Small intestine (tissue), 7 donors: ENCODE data around the gene SPOP. TPM values are rescaled to one million over a fixed set of nuclear protein-coding genes. Genes with fewer than 3 reads are reported as not detected.

ENCODE experiments used
- DNase-seq, 2 donors: peaks; one replicate each; pipeline versions ENCODE4 v3.0.0 to v3.0.0-alpha.2; 2013
- FAIRE-seq: peaks from 2 replicates; lab custom pipeline; 2012; peaks lifted over from hg19 to GRCh38; lab: Jason Lieb, UNC
- H3K27ac ChIP-seq, 3 donors: one replicate each; pipeline ENCODE4 v1.5.1; 2013; ENCODE audit warnings: low read length in 2 of 3, mild to moderate bottlenecking in 2 of 3, control low read depth in 1 of 3, inconsistent platforms in 1 of 3, low read depth in 1 of 3, moderate library complexity in 1 of 3
- H3K27me3 ChIP-seq, 3 donors: one replicate each; pipeline ENCODE4 v1.6.1; 2013; ENCODE audit warnings: low read length in 3 of 3, inconsistent platforms in 1 of 3; ENCODE audit not compliant: control insufficient read depth in 3 of 3, insufficient read depth in 3 of 3
- H3K36me3 ChIP-seq, 3 donors: one replicate each; pipeline ENCODE4 v1.6.1; 2013; ENCODE audit warnings: low read length in 3 of 3, inconsistent platforms in 1 of 3, low read depth in 1 of 3, mild to moderate bottlenecking in 1 of 3, moderate library complexity in 1 of 3; ENCODE audit not compliant: control insufficient read depth in 3 of 3, insufficient read depth in 2 of 3
- H3K4me1 ChIP-seq, 3 donors: one replicate each; pipeline ENCODE4 v1.6.1; 2013; ENCODE audit warnings: low read length in 2 of 3, inconsistent platforms in 1 of 3, low read depth in 1 of 3, mild to moderate bottlenecking in 1 of 3, moderate library complexity in 1 of 3; ENCODE audit not compliant: control insufficient read depth in 3 of 3, insufficient read depth in 2 of 3
- H3K4me3 ChIP-seq, 3 donors: one replicate each; pipeline ENCODE4 v1.5.1; 2013; ENCODE audit warnings: low read length in 3 of 3, control low read depth in 1 of 3, inconsistent platforms in 1 of 3, low read depth in 1 of 3, mild to moderate bottlenecking in 1 of 3, moderate library complexity in 1 of 3
- H3K9me3 ChIP-seq, 2 donors: one replicate each; pipeline ENCODE4 v1.6.1; 2013; ENCODE audit warnings: low read depth in 1 of 2, low read length in 1 of 2; ENCODE audit not compliant: control insufficient read depth in 2 of 2, insufficient read depth in 1 of 2
- WGBS, 3 donors: extraction: QIAGEN DNeasy Blood & Tissue Kit; methylation state at CpG; one replicate each; pipeline ENCODE4 v1.1.7; 2013; 5-methylcytosine and 5-hydroxymethylcytosine counted together
- polyA plus RNA-seq, 4 donors: library from polyadenylated mRNA; stranded (reverse) in 3 of 4; unstranded in 1 of 4; fragments of 200-250 nt in 3 of 4; fragments of 120-200 nt in 1 of 4; gene quantifications; one replicate each; pipeline versions ENCODE4 v1.2.1 to v1.2.3, GENCODE V29; 2013
- donor health status: healthy with polysubstance abuse.
- donor health status: control.
- donor health status: control.
- donor health status: Bipolar disorder and iron deficiency.
- donor health status: healthy.

SPOP gene
- polyA plus RNA-seq, 4 donors = 35.7 to 51.2 (median 39.0) TPM

DNA sequence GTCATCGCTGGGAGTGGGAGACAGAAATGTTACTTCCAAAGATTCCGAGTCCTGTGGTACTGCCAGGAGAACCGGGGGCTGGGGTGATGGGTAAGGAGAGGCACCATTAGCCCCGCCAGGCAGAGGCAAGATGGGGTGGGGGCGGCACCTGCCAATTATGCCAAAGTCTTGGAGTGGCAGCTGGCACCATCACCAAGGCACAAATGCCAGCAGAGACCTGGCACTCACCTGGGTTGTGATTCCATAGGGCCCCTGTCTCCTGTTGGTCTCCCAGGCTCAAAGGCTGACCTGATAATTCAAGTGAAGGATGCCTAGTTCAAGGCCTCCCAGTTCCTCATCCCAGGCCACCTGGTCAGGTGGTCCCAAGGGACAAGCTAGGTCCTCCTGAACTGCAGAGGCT is 94.7 kb downstream of the SPOP start:
- Histone ChIP-seq H3K27me3 (peaks cover 0 to 5% (median 0%) of the 10 kb centered on the region in 3 donors), H3K27ac (no peak overlapping the region), H3K4me3 (no peak overlapping the region), H3K36me3 (peaks cover 0 to 6% (median 0%) of the 10 kb centered on the region in 3 donors), H3K9me3 (no peaks in the 10 kb centered on the region), H3K4me1 (no peaks in the 10 kb centered on the region)
- DNase-seq (no peak), FAIRE-seq (no peak)
- 92 to 94% (median 93%) methylated on average over 5 of the region's 5 CpGs for WGBS, 3 donors

DNA sequence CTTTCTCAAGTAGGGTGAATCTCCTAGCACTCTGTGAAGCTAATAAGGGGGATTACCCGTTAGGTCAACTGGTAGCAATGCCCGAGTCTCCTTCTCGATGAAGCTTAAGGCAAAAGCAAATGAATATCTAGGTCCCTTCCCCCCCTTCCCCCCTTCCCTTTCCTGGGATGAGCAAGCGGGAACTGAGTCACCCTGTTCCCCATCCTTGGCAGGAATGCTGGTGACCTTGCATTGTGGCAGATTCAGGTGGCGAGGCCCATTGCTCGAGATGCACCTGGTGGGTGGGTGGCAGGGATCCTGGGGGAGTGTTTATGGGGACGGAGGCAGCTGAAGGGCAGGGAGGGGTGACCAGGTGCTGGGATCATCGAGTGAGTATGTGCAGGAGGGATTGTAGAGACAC is 95.1 kb downstream of the SPOP start:
- Histone ChIP-seq H3K27ac (no peak overlapping the region), H3K27me3 (peaks cover 0 to 9% (median 1%) of the 10 kb centered on the region in 3 donors), H3K4me3 (no peak overlapping the region), H3K9me3 (no peaks in the 10 kb centered on the region), H3K36me3 (peaks cover 0 to 4% (median 0%) of the 10 kb centered on the region in 3 donors), H3K4me1 (no peaks in the 10 kb centered on the region)
- no peak for FAIRE-seq
- 73 to 83% (median 82%) methylated on average over 7 to 8 of the region's 8 CpGs for WGBS, 3 donors
- DNase-seq = no peak

DNA sequence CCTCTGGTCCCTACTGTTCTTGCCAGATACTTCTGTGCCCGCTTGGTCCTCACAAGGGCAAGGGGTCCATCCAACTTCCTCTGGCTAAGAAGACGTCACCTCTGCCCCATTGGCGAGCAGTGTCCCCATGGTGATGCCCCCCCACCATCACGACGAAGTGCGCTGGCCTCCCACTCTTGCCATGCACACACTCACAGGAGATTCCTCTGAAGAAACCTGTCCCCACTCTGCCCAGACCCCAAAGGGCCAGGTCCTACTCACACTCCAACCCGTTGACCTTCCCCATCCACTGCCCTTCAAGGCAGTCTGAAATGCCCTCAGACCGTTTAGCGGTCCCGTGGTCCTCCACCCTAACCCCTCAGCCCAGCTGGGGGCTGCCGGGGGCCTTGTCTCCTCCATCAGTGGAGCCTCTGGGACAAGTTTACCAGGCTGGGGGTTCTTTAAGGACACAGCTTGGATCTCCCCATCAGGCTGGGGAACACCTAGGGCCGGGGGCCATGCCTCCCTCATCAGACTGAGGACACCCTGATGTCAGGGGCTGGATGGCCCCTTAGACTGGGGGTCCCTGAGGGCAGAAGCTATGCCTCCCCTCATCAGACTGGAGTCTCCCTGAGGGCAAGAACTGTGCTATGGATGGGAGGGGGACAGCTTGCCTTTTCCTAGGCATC is 95.7 kb downstream of the SPOP start:
- 84 to 87% (median 85%) methylated on average over 12 of the region's 12 CpGs for WGBS, 3 donors
- peaks cover 0 to 15% (median 4%) of the 10 kb centered on the region in 3 donors for H3K27me3 ChIP-seq
- FAIRE-seq = no peak

DNA sequence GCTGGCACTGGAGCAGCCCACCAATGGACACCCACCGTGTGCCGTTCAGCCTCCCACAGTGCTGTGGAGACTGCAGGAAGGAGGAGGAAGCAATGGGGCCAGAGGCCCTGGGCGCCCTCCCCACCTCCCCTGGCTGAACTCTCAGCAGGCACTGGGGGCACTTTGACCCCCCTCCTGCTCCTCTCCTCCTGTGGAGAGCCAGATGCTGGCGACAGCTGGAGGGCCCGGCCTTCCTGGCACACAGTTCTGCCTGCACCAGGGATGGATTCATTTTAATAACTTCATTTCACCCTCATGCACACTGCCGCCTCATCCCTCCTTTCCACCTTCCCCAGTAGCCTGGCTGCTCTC is 96.3 kb downstream of the SPOP start:
- no peaks in the 10 kb centered on the region for H3K36me3 ChIP-seq
- no peak overlapping the region for H3K27ac ChIP-seq
- peaks cover 0 to 6% (median 0%) of the 10 kb centered on the region in 3 donors for H3K4me1 ChIP-seq
- H3K27me3 ChIP-seq = peaks cover 0 to 21% (median 4%) of the 10 kb centered on the region in 3 donors
- no peak for FAIRE-seq
- 66 to 77% (median 71%) methylated on average over 6 of the region's 6 CpGs for WGBS, 3 donors
- no peak overlapping the region for H3K4me3 ChIP-seq
- no peak for DNase-seq
- H3K9me3 ChIP-seq = no peaks in the 10 kb centered on the region

More for the DNA sequence above, 95.7 kb downstream of the SPOP start:
- H3K4me3 ChIP-seq = no peak overlapping the region
- no peak overlapping the region for H3K27ac ChIP-seq
- peaks cover 0 to 2% (median 0%) of the 10 kb centered on the region in 3 donors for H3K4me1 ChIP-seq
- DNase-seq = no peak
- no peaks in the 10 kb centered on the region for H3K9me3 ChIP-seq
- H3K36me3 ChIP-seq = no peaks in the 10 kb centered on the region

DNA sequence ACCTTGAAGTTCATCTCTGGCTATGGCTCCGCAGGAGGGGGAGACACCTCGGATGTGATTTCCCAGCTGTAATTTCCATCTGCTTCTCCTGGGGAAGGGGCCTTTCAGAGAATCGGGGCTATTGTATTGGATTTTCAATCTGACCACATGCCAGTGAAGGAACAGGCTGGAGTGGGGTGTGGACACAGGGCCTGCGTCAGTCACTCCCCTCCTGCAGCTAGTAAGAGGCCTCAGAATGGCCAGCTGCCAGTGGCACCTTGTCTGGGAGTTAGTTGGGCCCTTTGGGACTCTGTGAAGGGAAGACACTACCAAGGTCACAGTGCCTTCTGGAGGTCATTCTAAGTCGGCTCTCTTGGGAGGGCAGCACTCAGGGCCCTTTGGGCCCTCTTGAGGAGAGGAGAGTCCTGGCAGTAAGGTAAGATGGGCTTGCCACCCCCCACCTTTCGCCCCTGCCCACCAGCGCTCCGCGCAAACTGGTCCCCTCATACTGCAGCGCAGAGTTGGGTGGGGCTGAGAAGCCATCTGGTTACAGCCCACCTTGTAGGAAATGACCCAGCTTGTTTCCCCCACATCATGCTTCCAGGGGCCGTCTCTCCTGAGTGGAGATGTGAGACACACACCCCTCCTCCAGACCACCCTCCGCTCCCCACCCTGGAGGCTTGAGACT is 96.8 kb downstream of the SPOP start:
- Histone ChIP-seq H3K27me3 (peaks cover 0 to 25% (median 4%) of the 10 kb centered on the region in 3 donors), H3K27ac (no peak overlapping the region), H3K9me3 (no peaks in the 10 kb centered on the region), H3K4me3 (no peak overlapping the region), H3K4me1 (peaks cover 0 to 6% (median under 1%) of the 10 kb centered on the region in 3 donors), H3K36me3 (no peaks in the 10 kb centered on the region)
- WGBS, 3 donors = 87 to 91% (median 89%) methylated on average over 11 to 12 of the region's 12 CpGs
- FAIRE-seq = no peak
- DNase-seq = no peak

DNA sequence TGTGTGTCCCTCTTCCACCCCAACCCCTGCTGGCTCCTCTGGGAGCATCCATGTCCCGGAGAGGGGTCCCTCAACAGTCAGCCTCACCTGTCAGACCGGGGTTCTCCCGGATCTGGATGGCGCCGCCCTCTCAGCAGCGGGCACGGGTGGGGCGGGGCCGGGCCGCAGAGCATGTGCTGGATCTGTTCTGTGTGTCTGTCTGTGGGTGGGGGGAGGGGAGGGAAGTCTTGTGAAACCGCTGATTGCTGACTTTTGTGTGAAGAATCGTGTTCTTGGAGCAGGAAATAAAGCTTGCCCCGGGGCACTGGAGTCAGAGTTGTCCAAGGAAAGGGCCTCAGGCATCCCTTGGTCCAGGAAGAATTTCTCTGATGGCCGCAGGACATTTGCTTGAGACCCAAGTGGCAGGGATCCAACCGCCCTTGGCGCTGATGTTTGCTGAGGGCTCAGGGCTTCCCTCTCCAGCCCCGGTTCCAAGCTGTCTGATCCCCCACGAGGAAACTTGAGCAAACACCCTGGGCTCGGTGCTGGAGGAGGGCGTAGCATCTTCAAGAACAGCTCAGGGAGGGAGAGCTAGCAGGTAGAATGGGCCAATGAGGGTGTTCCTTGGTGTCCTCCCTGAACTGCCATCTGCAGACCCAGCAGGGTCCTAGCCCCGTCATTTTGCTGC is 97.7 kb downstream of the SPOP start:
- Histone ChIP-seq H3K4me1 (peaks cover 3 to 8% (median 4%) of the 10 kb centered on the region in 3 donors), H3K4me3 (no peak overlapping the region)
- no peak for FAIRE-seq

DNA sequence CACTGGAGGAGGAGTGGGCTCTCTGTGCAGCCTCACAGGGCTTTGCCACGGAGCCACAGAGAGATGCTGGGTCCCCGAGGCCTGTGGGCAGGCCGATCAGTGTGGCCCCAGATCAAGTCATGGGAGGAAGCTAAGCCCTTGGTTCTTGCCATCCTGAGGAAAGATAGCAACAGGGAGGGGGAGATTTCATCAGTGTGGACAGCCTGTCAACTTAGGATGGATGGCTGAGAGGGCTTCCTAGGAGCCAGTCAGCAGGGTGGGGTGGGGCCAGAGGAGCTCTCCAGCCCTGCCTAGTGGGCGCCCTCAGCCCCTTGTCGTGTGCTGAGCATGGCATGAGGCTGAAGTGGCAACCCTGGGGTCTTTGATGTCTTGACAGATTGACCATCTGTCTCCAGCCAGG is 98.4 kb downstream of the SPOP start:
- H3K27ac ChIP-seq = no peak overlapping the region
- 81 to 87% (median 83%) methylated on average over 4 to 5 of the region's 5 CpGs for WGBS, 3 donors
- H3K4me1 ChIP-seq = peaks cover 3 to 10% (median 4%) of the 10 kb centered on the region in 3 donors
- H3K4me3 ChIP-seq = no peak overlapping the region
- H3K27me3 ChIP-seq = peaks cover 4 to 37% (median 8%) of the 10 kb centered on the region in 3 donors
- no peaks in the 10 kb centered on the region for H3K9me3 ChIP-seq
- H3K36me3 ChIP-seq = no peaks in the 10 kb centered on the region
- FAIRE-seq = no peak
- DNase-seq = no peak

More for the DNA sequence above, 97.7 kb downstream of the SPOP start:
- DNase-seq = no peak
- H3K9me3 ChIP-seq = no peaks in the 10 kb centered on the region
- no peaks in the 10 kb centered on the region for H3K36me3 ChIP-seq
- no peak overlapping the region for H3K27ac ChIP-seq
- peaks cover 4 to 30% (median 8%) of the 10 kb centered on the region in 3 donors for H3K27me3 ChIP-seq
- 53 to 79% (median 57%) methylated on average over 21 of the region's 21 CpGs for WGBS, 3 donors

DNA sequence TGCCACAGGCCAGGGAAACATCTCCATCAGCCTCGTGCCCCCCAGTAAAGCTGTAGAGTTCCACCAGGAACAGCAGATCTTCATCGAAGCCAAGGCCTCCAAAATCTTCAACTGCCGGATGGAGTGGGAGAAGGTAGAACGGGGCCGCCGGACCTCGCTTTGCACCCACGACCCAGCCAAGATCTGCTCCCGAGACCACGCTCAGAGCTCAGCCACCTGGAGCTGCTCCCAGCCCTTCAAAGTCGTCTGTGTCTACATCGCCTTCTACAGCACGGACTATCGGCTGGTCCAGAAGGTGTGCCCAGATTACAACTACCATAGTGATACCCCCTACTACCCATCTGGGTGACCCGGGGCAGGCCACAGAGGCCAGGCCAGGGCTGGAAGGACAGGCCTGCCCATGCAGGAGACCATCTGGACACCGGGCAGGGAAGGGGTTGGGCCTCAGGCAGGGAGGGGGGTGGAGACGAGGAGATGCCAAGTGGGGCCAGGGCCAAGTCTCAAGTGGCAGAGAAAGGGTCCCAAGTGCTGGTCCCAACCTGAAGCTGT is 98.9 kb downstream of the SPOP start:
- Histone ChIP-seq H3K9me3 (no peaks in the 10 kb centered on the region), H3K27ac (no peak overlapping the region), H3K36me3 (no peaks in the 10 kb centered on the region), H3K4me3 (no peak overlapping the region), H3K27me3 (peaks cover 5 to 41% (median 12%) of the 10 kb centered on the region in 3 donors), H3K4me1 (peaks cover 3 to 10% (median 4%) of the 10 kb centered on the region in 3 donors)
- WGBS, 3 donors = 78 to 90% (median 84%) methylated on average over 17 of the region's 17 CpGs
- FAIRE-seq = no peak
- no peak for DNase-seq
